ENCODE measurements around the gene NRAP. TPM values are rescaled to one million over a fixed set of nuclear protein-coding genes. Genes with fewer than 3 reads are reported as not detected.

Gene NRAP
- total and polyA plus RNA-seq, 2 of the 8 experiments (the other 6 are each of a cell fraction or from before 2014, with no cell fraction given): not detected

GRCh38 chr10:113689574-113689973 is 25.7 kb upstream of the NRAP start (continued):
- no peak for TF ChIP-seq CHD7 (IDR thresholded peaks at IDR 0.05; ENCODE audit: insufficient replicate concordance, low read length)
